ENCODE data around the gene ATP5ME.

Gene ATP5ME

GRCh38 chr4:629636-629914, 44.5 kb downstream of the ATP5ME start:
- H3K27ac ChIP-seq (ENCODE audit: low read depth, low read length): no peak overlapping the region
- no peaks in the 10 kb centered on the region for H3K79me2 ChIP-seq (ENCODE audit: insufficient read depth, low read length)
- no peaks in the 10 kb centered on the region for H3K9me3 ChIP-seq (ENCODE audit: insufficient read depth, low read length)
- no peaks in the 10 kb centered on the region for H4K20me1 ChIP-seq (ENCODE audit: low read depth, low read length)
- TF ChIP-seq EZH2phosphoT487 (conservative IDR thresholded peaks at IDR 0.05; ENCODE audit: low read length): no peak
- no peak for TF ChIP-seq CTCF (IDR thresholded peaks at IDR 0.05; ENCODE audit: insufficient read depth, low read length, poor library complexity, severe bottlenecking)
- no peaks in the 10 kb centered on the region for H3K36me3 ChIP-seq (ENCODE audit: low read length)
- H3K4me3 ChIP-seq (ENCODE audit: insufficient read depth, low read length, poor library complexity, severe bottlenecking): no peak overlapping the region
- H2AFZ ChIP-seq (ENCODE audit: low read depth, low read length, severe bottlenecking): no peak overlapping the region
- no peaks in the 10 kb centered on the region for H3K27me3 ChIP-seq (ENCODE audit: low read length)
- H3K9me2 ChIP-seq (replicated peaks; ENCODE audit: insufficient read depth, low read length): no peaks in the 10 kb centered on the region
- H3K4me2 ChIP-seq (ENCODE audit: low read depth, low read length, poor library complexity, severe bottlenecking): no peak overlapping the region
- no peaks in the 10 kb centered on the region for H3F3A ChIP-seq (ENCODE audit: insufficient read depth)
- no peak overlapping the region for H3K9ac ChIP-seq (ENCODE audit: low read length)

- no peaks in the 10 kb centered on the region for H4K20me1 ChIP-seq (ENCODE audit: low read depth, low read length)
- no peak overlapping the region for H2AFZ ChIP-seq (ENCODE audit: low read depth, low read length, severe bottlenecking)
- no peak overlapping the region for H3K4me3 ChIP-seq (ENCODE audit: insufficient read depth, low read length, poor library complexity, severe bottlenecking)
- no peaks in the 10 kb centered on the region for H3K79me2 ChIP-seq (ENCODE audit: insufficient read depth, low read length)
- TF ChIP-seq CTCF (IDR thresholded peaks at IDR 0.05; ENCODE audit: insufficient read depth, low read length, poor library complexity, severe bottlenecking) (no peak), EZH2phosphoT487 (conservative IDR thresholded peaks at IDR 0.05; ENCODE audit: low read length) (no peak)
- no peak overlapping the region for H3K27ac ChIP-seq (ENCODE audit: low read depth, low read length)
- H3K27me3 ChIP-seq (ENCODE audit: low read length): no peaks in the 10 kb centered on the region
- H3K9me3 ChIP-seq (ENCODE audit: insufficient read depth, low read length): no peaks in the 10 kb centered on the region
- H3K36me3 ChIP-seq (ENCODE audit: low read length): no peaks in the 10 kb centered on the region
- H3K9me2 ChIP-seq (replicated peaks; ENCODE audit: insufficient read depth, low read length): no peaks in the 10 kb centered on the region
- H3K4me2 ChIP-seq (ENCODE audit: low read depth, low read length, poor library complexity, severe bottlenecking): no peak overlapping the region
- H3F3A ChIP-seq (ENCODE audit: insufficient read depth): no peaks in the 10 kb centered on the region
- no peak overlapping the region for H3K9ac ChIP-seq (ENCODE audit: low read length)
Observed at GRCh38 chr4:628821-629635, 45.0 kb downstream of the ATP5ME start.

- Histone ChIP-seq H3K27me3 (ENCODE audit: low read length) (no peaks in the 10 kb centered on the region), H3K79me2 (ENCODE audit: insufficient read depth, low read length) (no peaks in the 10 kb centered on the region), H2AFZ (ENCODE audit: low read depth, low read length, severe bottlenecking) (no peak overlapping the region), H3K36me3 (ENCODE audit: low read length) (no peaks in the 10 kb centered on the region), H3K4me2 (ENCODE audit: low read depth, low read length, poor library complexity, severe bottlenecking) (no peak overlapping the region), H3K4me3 (ENCODE audit: insufficient read depth, low read length, poor library complexity, severe bottlenecking) (no peak overlapping the region), H3K9me3 (ENCODE audit: insufficient read depth, low read length) (no peaks in the 10 kb centered on the region), H4K20me1 (ENCODE audit: low read depth, low read length) (no peaks in the 10 kb centered on the region), H3K27ac (ENCODE audit: low read depth, low read length) (no peak overlapping the region), H3K9me2 (replicated peaks; ENCODE audit: insufficient read depth, low read length) (no peaks in the 10 kb centered on the region), H3K9ac (ENCODE audit: low read length) (no peak overlapping the region), H3F3A (ENCODE audit: insufficient read depth) (no peaks in the 10 kb centered on the region)
- TF ChIP-seq EZH2phosphoT487 (conservative IDR thresholded peaks at IDR 0.05; ENCODE audit: low read length) (no peak), CTCF (IDR thresholded peaks at IDR 0.05; ENCODE audit: insufficient read depth, low read length, poor library complexity, severe bottlenecking) (no peak)
Observed at GRCh38 chr4:628311-628741, 45.8 kb downstream of the ATP5ME start.

Data from SU-DHL-6 (cell line).